CD4-positive, alpha-beta memory T cell (primary cell): ENCODE results near the gene SELENBP1. TPM values are rescaled to one million over a fixed set of nuclear protein-coding genes. Genes with fewer than 3 reads are reported as not detected.

Experiments
- CTCF ChIA-PET: fragments of 350-600 bp; sonication (Branson Sonifier 250); formaldehyde crosslinking; loops from one replicate; lab custom pipeline; 2021; ENCODE audit warnings: inconsistent platforms; ENCODE audit not compliant: partially characterized antibody; lab: Charles Lee
- POLR2A ChIA-PET: fragments of 350-600 bp; sonication (Branson Sonifier 250); formaldehyde crosslinking; loops from one replicate; lab custom pipeline; 2021; ENCODE audit not compliant: partially characterized antibody; lab: Charles Lee
- DNase-seq, 5 donors: peaks; one replicate each; pipeline versions ENCODE4 v3.0.0 to v3.0.0-alpha.2; 2020 to 2022; ENCODE audit warnings: mixed read lengths in 1 of 5
- H3K27ac ChIP-seq: one replicate; pipeline ENCODE4 v1.7.0; 2013; ENCODE audit warnings: low read depth, low read length
- H3K27me3 ChIP-seq: 2 replicates; pipeline ENCODE4 v1.7.0; 2013; ENCODE audit warnings: mild to moderate bottlenecking, low read length, moderate library complexity; ENCODE audit not compliant: insufficient read depth
- H3K36me3 ChIP-seq: 2 replicates; pipeline ENCODE4 v1.7.0; 2013; ENCODE audit warnings: mild to moderate bottlenecking, low read length, moderate library complexity; ENCODE audit not compliant: insufficient read depth
- H3K4me1 ChIP-seq: 2 replicates; pipeline ENCODE4 v1.7.0; 2013; ENCODE audit warnings: mild to moderate bottlenecking, low read length, moderate library complexity; ENCODE audit not compliant: insufficient read depth
- H3K4me3 ChIP-seq, 2 donors: one replicate each; pipeline ENCODE4 v1.7.0; 2013; ENCODE audit warnings: low read length in 2 of 2, mild to moderate bottlenecking in 1 of 2
- H3K9me3 ChIP-seq, 2 donors: one replicate each; pipeline ENCODE4 v1.7.0; 2013; ENCODE audit warnings: low read length in 2 of 2, control low read depth in 1 of 2; ENCODE audit not compliant: control insufficient read depth in 1 of 2
- H3K27ac Mint-ChIP-seq, 7 donors: one replicate each; pipeline ENCODE4 v1.8.0; 2020 to 2021; ENCODE audit warnings: mixed read lengths in 7 of 7, mild to moderate bottlenecking in 6 of 7, inconsistent platforms in 3 of 7, moderate library complexity in 3 of 7
- H3K27me3 Mint-ChIP-seq, 2 donors: one replicate each; pipeline ENCODE4 v1.8.0; 2020 to 2021; ENCODE audit warnings: mixed read lengths in 2 of 2
- H3K36me3 Mint-ChIP-seq, 2 donors: one replicate each; pipeline ENCODE4 v1.8.0; 2020 to 2021; ENCODE audit warnings: mixed read lengths in 2 of 2, inconsistent platforms in 1 of 2, mild to moderate bottlenecking in 1 of 2
- H3K4me1 Mint-ChIP-seq, 4 donors: one replicate each; pipeline ENCODE4 v1.8.0; 2020 to 2021; ENCODE audit warnings: mixed read lengths in 4 of 4, mild to moderate bottlenecking in 1 of 4
- H3K4me3 Mint-ChIP-seq, 8 donors: one replicate each; pipeline ENCODE4 v1.8.0; 2020 to 2021; ENCODE audit warnings: mixed read lengths in 8 of 8, mild to moderate bottlenecking in 7 of 8, moderate library complexity in 6 of 8, inconsistent platforms in 3 of 8
- H3K9me3 Mint-ChIP-seq, 8 donors: one replicate each; pipeline ENCODE4 v1.8.0; 2020 to 2021; ENCODE audit warnings: mixed read lengths in 8 of 8, mild to moderate bottlenecking in 5 of 8, inconsistent platforms in 3 of 8, moderate library complexity in 1 of 8
- intact Hi-C: fragments of 100-400 bp; cut with micrococcal nuclease; formaldehyde crosslinking; loops from one replicate; pipeline ENCODE4 v1.15.1; 2023
- polyA plus RNA-seq, 2 donors: library from polyadenylated mRNA; unstranded; fragments of 300-500 nt; fragmentation: Illumina TruSeq; gene quantifications; one replicate each; pipeline ENCODE4 v1.2.3, GENCODE V29; 2021
- total RNA-seq, 2 experiments: library from RNA; stranded (reverse); gene quantifications; one replicate each; pipeline ENCODE4 v1.2.3, GENCODE V29; 2021

SELENBP1 gene
- total and polyA plus RNA-seq, 4 experiments from 2014 or later: not detected

DNA sequence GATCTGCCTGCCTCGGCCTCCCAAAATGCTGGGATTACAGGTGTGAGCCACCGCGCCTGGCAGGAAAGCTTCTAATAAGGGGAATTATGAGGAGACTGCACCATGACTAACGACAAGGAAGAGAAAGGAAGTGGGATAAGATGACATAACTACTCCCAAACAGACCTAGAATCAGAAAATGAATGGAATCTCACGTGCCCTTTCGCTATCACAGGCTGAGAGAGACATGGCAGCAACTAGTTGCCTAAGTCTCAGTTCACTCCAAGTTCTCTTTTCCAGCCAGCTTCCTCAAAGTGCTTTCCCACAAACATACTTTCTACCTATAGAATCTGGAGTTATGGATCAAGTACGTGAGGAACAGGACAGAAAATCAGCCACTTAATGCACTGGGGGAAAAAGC lies 47.3 kb downstream of the SELENBP1 start:
- ChIA-PET CTCF (interaction anchor here (1.1 to 11.9 kb wide), 3 partner anchors 14 to 403 kb away, joined by 3 to 105 read pairs (median 10); no protein-coding TSS in a partner anchor), POLR2A (interaction anchor here (0.9 to 3.9 kb wide), 4 partner anchors 11 to 43 kb away, joined by 3 to 50 read pairs (median 14); partner anchors contain the start of gene ZNF687)
- intact Hi-C loops: loop anchor here (5.0 kb wide), 1 partner anchor 168 kb away; the partner anchor contains the start of gene TNFAIP8L2
- no peaks in the 10 kb centered on the region for H3K27me3 ChIP-seq
- no peaks in the 10 kb centered on the region for H3K9me3 ChIP-seq
- peak overlapping the region in 6 of 7 donors; percentile 43 to 99 (median 86) for H3K27ac Mint-ChIP-seq
- peaks cover 40% of the 10 kb centered on the region for H3K4me1 ChIP-seq
- H3K4me3 Mint-ChIP-seq: peak overlapping the region in 7 of 8 donors; percentile 58 to 98 (median 97)
- DNase-seq: no peak
- peaks cover 22 to 48% of the 10 kb centered on the region in 2 donors for H3K36me3 Mint-ChIP-seq
- no peaks in the 10 kb centered on the region for H3K27me3 Mint-ChIP-seq
- H3K27ac ChIP-seq: no peak overlapping the region
- H3K9me3 Mint-ChIP-seq: no peaks in the 10 kb centered on the region
- H3K36me3 ChIP-seq: peaks cover 10% of the 10 kb centered on the region
- H3K4me1 Mint-ChIP-seq: peaks cover 40 to 73% (median 49%) of the 10 kb centered on the region in 4 donors
- no peak overlapping the region for H3K4me3 ChIP-seq

DNA sequence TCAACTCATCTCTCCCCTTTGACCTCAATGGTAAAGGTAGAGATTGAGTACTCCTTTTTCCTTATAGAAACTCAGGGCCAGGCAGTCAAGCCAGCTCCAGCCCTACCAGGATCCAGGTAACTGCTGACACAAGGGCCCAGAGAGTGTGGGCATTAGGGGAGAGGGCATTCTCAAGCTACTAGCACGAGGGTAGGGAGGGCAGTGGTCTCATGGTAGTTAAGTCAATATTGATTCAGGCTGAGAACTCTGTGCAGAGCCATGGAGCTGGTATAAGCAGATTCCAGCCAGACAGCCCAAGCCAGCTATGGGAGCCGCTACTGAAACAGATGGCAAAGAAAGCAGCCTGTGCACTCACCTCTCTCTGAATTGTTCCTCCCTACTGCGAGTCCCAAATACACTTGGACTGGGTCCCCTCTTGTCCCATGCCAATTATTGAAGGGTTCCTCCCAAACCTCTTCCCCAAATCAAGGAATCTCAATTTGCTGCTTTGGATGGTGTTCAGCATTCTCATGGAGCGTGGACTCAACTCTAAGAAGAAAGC lies 48.0 kb downstream of the SELENBP1 start:
- H3K27me3 Mint-ChIP-seq: no peaks in the 10 kb centered on the region
- H3K9me3 Mint-ChIP-seq: no peaks in the 10 kb centered on the region
- H3K4me1 Mint-ChIP-seq: peaks cover 40 to 76% (median 51%) of the 10 kb centered on the region in 4 donors
- ChIA-PET CTCF (interaction anchor here (1.1 to 11.9 kb wide), 3 partner anchors 15 to 402 kb away, joined by 3 to 105 read pairs (median 10); no protein-coding TSS in a partner anchor), POLR2A (no interaction called here)
- Histone ChIP-seq H3K9me3 (no peaks in the 10 kb centered on the region), H3K4me1 (peaks cover 40% of the 10 kb centered on the region), H3K4me3 (no peak overlapping the region), H3K36me3 (peaks cover 14% of the 10 kb centered on the region), H3K27ac (no peak overlapping the region), H3K27me3 (no peaks in the 10 kb centered on the region)
- intact Hi-C loops: no loop called here
- peak overlapping the region in 3 of 7 donors; percentile 36 to 59 (median 50) for H3K27ac Mint-ChIP-seq
- H3K4me3 Mint-ChIP-seq: peak overlapping the region in 3 of 8 donors; percentile 10 to 21 (median 11)
- DNase-seq: no peak
- peaks cover 24 to 52% of the 10 kb centered on the region in 2 donors for H3K36me3 Mint-ChIP-seq

DNA sequence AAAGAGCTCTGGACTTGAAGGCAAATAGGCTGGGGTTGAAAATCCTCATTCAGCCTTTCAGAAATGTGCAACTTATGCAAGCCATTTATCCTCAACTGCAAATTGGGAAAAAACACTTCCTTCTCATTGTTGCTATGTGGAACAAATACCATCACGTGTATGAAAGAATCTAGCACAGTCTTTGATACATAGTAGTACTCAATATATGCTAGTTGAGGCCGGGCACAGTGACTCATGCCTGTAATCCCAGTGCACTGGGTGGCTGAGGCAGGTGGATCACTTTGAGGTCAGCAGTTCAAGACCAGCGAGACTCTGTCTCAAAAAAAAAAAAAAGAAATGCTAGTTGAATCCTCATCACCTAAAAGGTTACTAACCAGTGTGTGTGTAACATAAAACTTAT lies 53.5 kb downstream of the SELENBP1 start:
- peaks cover 44% of the 10 kb centered on the region for H3K36me3 ChIP-seq
- Mint-ChIP-seq H3K27ac (no peak overlapping the region), H3K36me3 (peaks cover 32 to 64% of the 10 kb centered on the region in 2 donors), H3K4me3 (no peak overlapping the region), H3K27me3 (no peaks in the 10 kb centered on the region), H3K4me1 (peaks cover 21 to 54% (median 33%) of the 10 kb centered on the region in 4 donors), H3K9me3 (no peaks in the 10 kb centered on the region)
- ChIA-PET CTCF (interaction anchor here (0.7 to 6.7 kb wide), 3 partner anchors 17 to 1328 kb away, joined by 3 to 34 read pairs (median 7); no protein-coding TSS in a partner anchor), POLR2A (interaction anchor here (1.0 to 1.1 kb wide), 2 partner anchors 8 to 18 kb away, joined by 3 read pairs; no protein-coding TSS in a partner anchor)
- no peak for DNase-seq
- intact Hi-C loops: no loop called here
- peaks cover 12% of the 10 kb centered on the region for H3K4me1 ChIP-seq
- H3K9me3 ChIP-seq: no peaks in the 10 kb centered on the region
- no peaks in the 10 kb centered on the region for H3K27me3 ChIP-seq
- H3K4me3 ChIP-seq: no peak overlapping the region
- H3K27ac ChIP-seq: no peak overlapping the region

DNA sequence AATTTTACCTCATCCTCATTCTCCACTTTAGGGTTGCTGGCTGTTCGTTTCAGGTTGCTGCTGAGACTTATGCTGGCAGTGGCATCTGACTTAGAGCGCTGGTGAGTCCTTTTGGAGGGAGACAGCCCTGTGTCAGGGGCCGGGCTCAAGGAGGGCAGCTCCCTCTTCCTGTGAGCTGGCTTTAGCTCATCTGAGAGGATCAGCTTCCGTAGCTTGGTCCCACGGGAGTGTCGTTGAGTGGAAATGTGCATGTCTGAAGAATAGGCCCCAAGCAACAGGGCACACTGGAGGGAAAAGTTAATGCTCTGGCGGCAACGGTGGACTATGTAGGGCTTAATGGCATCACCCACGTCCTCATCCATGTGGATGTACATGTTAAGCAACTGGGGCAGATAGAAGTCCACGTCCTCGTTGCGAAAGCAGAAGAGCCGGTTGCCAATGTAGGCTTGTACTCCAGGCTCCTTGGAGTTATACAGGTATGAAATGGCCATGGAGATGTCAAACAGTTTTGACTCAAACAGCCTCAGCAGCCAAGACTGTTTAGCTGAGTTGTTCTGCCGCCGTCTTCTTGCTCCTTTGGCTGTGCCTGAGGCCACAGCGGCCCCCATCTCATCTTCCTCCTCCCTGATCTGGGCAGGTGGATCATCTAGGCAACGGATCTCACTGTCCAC lies 56.8 kb downstream of the SELENBP1 start:
- H3K9me3 ChIP-seq: no peaks in the 10 kb centered on the region
- Mint-ChIP-seq H3K9me3 (no peaks in the 10 kb centered on the region), H3K27ac (peak overlapping the region; percentile 21 to 81 (median 48)), H3K27me3 (no peaks in the 10 kb centered on the region), H3K4me3 (no peak overlapping the region), H3K36me3 (peaks cover 31 to 78% of the 10 kb centered on the region in 2 donors), H3K4me1 (peaks cover 29 to 64% (median 45%) of the 10 kb centered on the region in 4 donors)
- H3K27ac ChIP-seq: no peak overlapping the region
- H3K36me3 ChIP-seq: peaks cover 56% of the 10 kb centered on the region
- CTCF ChIA-PET: interaction anchor here (6.7 kb wide), 1 partner anchor 14 kb away, joined by 34 read pairs; no protein-coding TSS in a partner anchor
- H3K4me1 ChIP-seq: peaks cover 37% of the 10 kb centered on the region
- no peaks in the 10 kb centered on the region for H3K27me3 ChIP-seq
- H3K4me3 ChIP-seq: no peak overlapping the region
- no peak for DNase-seq
- intact Hi-C loops: no loop called here
- POLR2A ChIA-PET: interaction anchor here (2.4 kb wide), 1 partner anchor 12 kb away, joined by 15 read pairs; the partner anchor contains the start of gene PI4KB

Other genes with a start within 250 kb of the SELENBP1 start
- 1 to 10 TPM; 7.6 to 8.2 TPM for gene SEMA6C, start 226.1 kb downstream of the SELENBP1 start, total RNA-seq
- 1 to 10 TPM in 1 of 2 donors, under 1 TPM in 1; 0.54 to 2.1 TPM for gene SEMA6C, start 226.1 kb downstream of the SELENBP1 start, polyA plus RNA-seq
- gene TNFAIP8L2, start 216.1 kb downstream of the SELENBP1 start, total RNA-seq: 10 to 100 TPM; 45.9 to 49.7 TPM
- 10 to 100 TPM; 10.8 to 42.3 TPM for gene TNFAIP8L2, start 216.1 kb downstream of the SELENBP1 start, polyA plus RNA-seq
- gene LYSMD1, start 206.8 kb downstream of the SELENBP1 start, total RNA-seq: 1 to 10 TPM; 1.0 to 1.3 TPM
- gene LYSMD1, start 206.8 kb downstream of the SELENBP1 start, polyA plus RNA-seq: under 1 TPM in 1 of 2 donors, not detected in 1; 0.59 TPM
- gene SCNM1, start 206.6 kb downstream of the SELENBP1 start, total RNA-seq: 10 to 100 TPM; 57.4 to 61.4 TPM
- 10 to 100 TPM; 76.5 to 80.9 TPM for gene SCNM1, start 206.6 kb downstream of the SELENBP1 start, polyA plus RNA-seq
- gene TMOD4, start 196.7 kb downstream of the SELENBP1 start, total RNA-seq: 1 to 10 TPM; 6.4 TPM
- not detected for gene TMOD4, start 196.7 kb downstream of the SELENBP1 start, polyA plus RNA-seq
- 10 to 100 TPM; 68.1 to 68.4 TPM for gene VPS72, start 182.5 kb downstream of the SELENBP1 start, total RNA-seq
- gene VPS72, start 182.5 kb downstream of the SELENBP1 start, polyA plus RNA-seq: 100 to 1,000 TPM in 1 of 2 donors, 10 to 100 TPM in 1; 80.6 to 102 TPM
- 10 to 100 TPM; 50.8 to 53.1 TPM for gene PIP5K1A, start 174.2 kb downstream of the SELENBP1 start, total RNA-seq
- gene PIP5K1A, start 174.2 kb downstream of the SELENBP1 start, polyA plus RNA-seq: 10 to 100 TPM; 13.7 to 16.2 TPM
- 100 to 1,000 TPM; 143 to 151 TPM for gene PSMD4, start 118.0 kb downstream of the SELENBP1 start, total RNA-seq
- 100 to 1,000 TPM; 242 to 380 TPM for gene PSMD4, start 118.0 kb downstream of the SELENBP1 start, polyA plus RNA-seq
- 10 to 100 TPM; 39.2 to 39.3 TPM for gene ZNF687, start 90.4 kb downstream of the SELENBP1 start, total RNA-seq
- gene ZNF687, start 90.4 kb downstream of the SELENBP1 start, polyA plus RNA-seq: 1 to 10 TPM in 1 of 2 donors, under 1 TPM in 1; 0.36 to 1.3 TPM
- gene PI4KB, start 45.3 kb downstream of the SELENBP1 start, total RNA-seq: 10 to 100 TPM; 87.2 to 97.4 TPM
- gene PI4KB, start 45.3 kb downstream of the SELENBP1 start, polyA plus RNA-seq: 10 to 100 TPM; 56.6 to 68.8 TPM
- 10 to 100 TPM; 56.3 to 64.3 TPM for gene RFX5, start 25.5 kb downstream of the SELENBP1 start, total RNA-seq
- gene RFX5, start 25.5 kb downstream of the SELENBP1 start, polyA plus RNA-seq: 10 to 100 TPM; 32.1 to 33.6 TPM
- 100 to 1,000 TPM; 189 to 202 TPM for gene PSMB4, start 26.9 kb upstream of the SELENBP1 start, total RNA-seq
- gene PSMB4, start 26.9 kb upstream of the SELENBP1 start, polyA plus RNA-seq: 10 to 100 TPM; 68.2 to 85.7 TPM
- gene POGZ, start 86.8 kb upstream of the SELENBP1 start, total RNA-seq: 100 to 1,000 TPM; 125 to 130 TPM
- gene POGZ, start 86.8 kb upstream of the SELENBP1 start, polyA plus RNA-seq: 1 to 10 TPM in 1 of 2 donors, under 1 TPM in 1; 0.87 to 6.5 TPM
- gene CGN, start 138.7 kb upstream of the SELENBP1 start, total RNA-seq: 1 to 10 TPM in 1 of 2 experiments, under 1 TPM in 1; 0.81 to 1.4 TPM
- 1 to 10 TPM in 1 of 2 donors, not detected in 1; 1.0 TPM for gene CGN, start 138.7 kb upstream of the SELENBP1 start, polyA plus RNA-seq
- gene TUFT1, start 167.6 kb upstream of the SELENBP1 start, total RNA-seq: 1 to 10 TPM; 3.5 to 4.4 TPM
- gene TUFT1, start 167.6 kb upstream of the SELENBP1 start, polyA plus RNA-seq: 1 to 10 TPM; 5.0 to 5.3 TPM
- gene SNX27, start 239.3 kb upstream of the SELENBP1 start, total RNA-seq: 10 to 100 TPM; 40.0 to 44.3 TPM
- 10 to 100 TPM in 1 of 2 donors, 1 to 10 TPM in 1; 7.5 to 14.2 TPM for gene SNX27, start 239.3 kb upstream of the SELENBP1 start, polyA plus RNA-seq